Testis (tissue), 5 donors: Measurements from ENCODE around the gene CD59. TPM values are rescaled to one million over a fixed set of nuclear protein-coding genes. Genes with fewer than 3 reads are reported as not detected.

Experiments
- DNase-seq: peaks from one replicate; pipeline ENCODE4 v3.0.0-alpha.2; 2019
- H3K27ac ChIP-seq, 2 donors: fragments of 200-600 bp; sonication (generic); one replicate each; pipeline ENCODE4 v1.5.1; 2019
- H3K27me3 ChIP-seq: fragments of 200-600 bp; sonication (generic); one replicate; pipeline ENCODE4 v1.5.1; 2019
- H3K36me3 ChIP-seq: fragments of 200-600 bp; sonication (generic); one replicate; pipeline ENCODE4 v1.5.1; 2017; ENCODE audit warnings: low read depth; ENCODE audit errors: missing control alignments
- H3K4me1 ChIP-seq: fragments of 200-600 bp; sonication (generic); one replicate; pipeline ENCODE4 v1.5.1; 2019
- H3K4me3 ChIP-seq, 2 donors: fragments of 200-600 bp; sonication (generic); one replicate each; pipeline ENCODE4 v1.5.1; 2017 to 2019
- H3K9me3 ChIP-seq: fragments of 200-600 bp; sonication (generic); one replicate; pipeline ENCODE4 v1.5.1; 2017
- CTCF ChIP-seq, 3 experiments: fragments of 450-650 bp in 2 of 3; fragments of 200-600 bp in 1 of 3; sonication (generic) in 1 of 3; IDR thresholded peaks; one replicate each; pipeline ENCODE4 v1.5.1; 2016 to 2019; ENCODE audit warnings: antibody characterized with exemption in 3 of 3, mild to moderate bottlenecking in 2 of 3, moderate library complexity in 1 of 3
- POLR2A ChIP-seq: fragments of 450-650 bp; IDR thresholded peaks from one replicate; pipeline ENCODE4 v1.6.1; 2017; ENCODE audit warnings: antibody characterized with exemption, mild to moderate bottlenecking, moderate library complexity
- WGBS, 2 donors: methylation state at CpG; one replicate each; pipeline ENCODE4 v1.1.5; 2018; 5-methylcytosine and 5-hydroxymethylcytosine counted together
- intact Hi-C: fragments of 100-400 bp; cut with DNase I; formaldehyde crosslinking; loops from one replicate; pipeline ENCODE4 v1.15.1; 2023; ENCODE audit warnings: low total_unique reads
- long read RNA-seq, 2 donors: transcript quantifications; one replicate each; lab custom pipeline, GENCODE V29; 2026
- polyA plus RNA-seq: library from polyadenylated mRNA; stranded (reverse); fragments of 350-450 nt; fragmentation: Illumina TruSeq; extraction: RNeasy Lipid Tissue Mini Kit (QIAGEN cat#74804); gene quantifications from one replicate; pipeline ENCODE4 v1.2.3, GENCODE V29; 2014; ENCODE audit warnings: low read depth, low replicate concordance; ENCODE audit not compliant: insufficient read depth
- total RNA-seq, 2 donors: library from RNA; depleted of rRNA; stranded (reverse); fragments of >200 nt; gene quantifications; one replicate each; pipeline ENCODE4 v1.2.3, GENCODE V29; 2016

Gene CD59, protein sequence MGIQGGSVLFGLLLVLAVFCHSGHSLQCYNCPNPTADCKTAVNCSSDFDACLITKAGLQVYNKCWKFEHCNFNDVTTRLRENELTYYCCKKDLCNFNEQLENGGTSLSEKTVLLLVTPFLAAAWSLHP
- total RNA-seq: 100 to 1,000 TPM; 157 to 230 TPM
- 343 TPM for polyA plus RNA-seq
- long read RNA-seq, donor 1, full-length matches to known transcripts: 137 of 147 reads
- long read RNA-seq, donor 1, partial matches to known transcripts: 10 of 147 reads
- long read RNA-seq, donor 1, other reads (novel, unspliced or antisense): 0 of 147 reads
- long read RNA-seq, donor 2, full-length matches to known transcripts: 65 of 65 reads
- long read RNA-seq, donor 2, partial matches to known transcripts: 0 of 65 reads
- long read RNA-seq, donor 2, other reads (novel, unspliced or antisense): 0 of 65 reads

DNA sequence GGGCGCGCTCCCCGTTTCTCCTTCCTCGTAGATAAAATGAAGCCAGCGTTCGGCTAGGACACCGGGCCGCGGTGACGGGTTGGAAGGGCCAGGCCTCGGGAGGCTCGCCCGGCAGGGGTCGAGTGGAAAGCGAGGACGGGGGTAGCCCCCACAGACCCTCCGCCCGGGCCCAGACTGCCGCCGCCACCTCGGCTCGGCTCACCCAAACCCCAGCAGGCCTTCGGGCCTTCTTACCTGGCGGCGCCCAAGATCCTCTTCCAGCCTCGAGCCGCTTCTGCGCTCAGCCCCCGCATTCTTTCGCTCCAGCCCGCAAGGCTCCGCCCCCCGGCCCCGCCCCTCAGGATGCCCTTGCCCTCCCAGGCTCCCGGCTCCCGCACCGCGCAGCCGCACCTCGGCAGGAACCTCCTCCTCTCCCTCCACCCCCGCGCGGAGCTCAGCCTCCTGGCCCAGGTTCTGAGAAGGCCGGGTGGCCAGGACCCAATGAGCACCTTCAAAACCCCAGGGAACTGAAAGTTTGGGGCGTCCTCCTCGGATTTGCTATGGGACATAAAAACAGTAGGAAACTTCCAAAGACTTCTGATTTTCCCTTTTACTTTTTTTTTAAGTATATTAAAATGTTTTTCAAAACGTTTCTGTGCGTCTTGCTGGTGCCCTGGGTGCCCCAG, at the start of gene CD59:
Gene CD59 (minus strand): TSS at position 276 of the 665 bp plus-strand sequence. CDS start 13,978 bp downstream, outside the sequence.
- Histone ChIP-seq H3K36me3 (no peaks in the 10 kb centered on the region), H3K4me1 (peaks cover 17% of the 10 kb centered on the region), H3K27ac (peak within 1 kb of the TSS; percentile 83 to 96), H3K4me3 (peak within 1 kb of the TSS; percentile 90 to 95), H3K27me3 (no peaks in the 10 kb centered on the region), H3K9me3 (no peaks in the 10 kb centered on the region)
- TF ChIP-seq CTCF (IDR thresholded peaks at IDR 0.05) (no peak), POLR2A (peak; percentile 60)
- intact Hi-C loops: no loop called here
- DNase-seq: peak; percentile 97
- WGBS, 2 donors: 0 to 2% methylated on average over 8 to 39 of the region's 48 CpGs

GRCh38 chr11:33785609-33786008, 49.4 kb upstream of the CD59 start:
- H3K4me1 ChIP-seq: no peaks in the 10 kb centered on the region
- no peaks in the 10 kb centered on the region for H3K27me3 ChIP-seq
- no peak overlapping the region for H3K27ac ChIP-seq
- intact Hi-C loops: no loop called here
- no peaks in the 10 kb centered on the region for H3K36me3 ChIP-seq
- 84 to 91% methylated on average over 3 of the region's 3 CpGs for WGBS, 2 donors
- no peaks in the 10 kb centered on the region for H3K9me3 ChIP-seq
- TF ChIP-seq POLR2A (no peak), CTCF (IDR thresholded peaks at IDR 0.05) (no peak)
- no peak overlapping the region for H3K4me3 ChIP-seq
- no peak for DNase-seq

DNA sequence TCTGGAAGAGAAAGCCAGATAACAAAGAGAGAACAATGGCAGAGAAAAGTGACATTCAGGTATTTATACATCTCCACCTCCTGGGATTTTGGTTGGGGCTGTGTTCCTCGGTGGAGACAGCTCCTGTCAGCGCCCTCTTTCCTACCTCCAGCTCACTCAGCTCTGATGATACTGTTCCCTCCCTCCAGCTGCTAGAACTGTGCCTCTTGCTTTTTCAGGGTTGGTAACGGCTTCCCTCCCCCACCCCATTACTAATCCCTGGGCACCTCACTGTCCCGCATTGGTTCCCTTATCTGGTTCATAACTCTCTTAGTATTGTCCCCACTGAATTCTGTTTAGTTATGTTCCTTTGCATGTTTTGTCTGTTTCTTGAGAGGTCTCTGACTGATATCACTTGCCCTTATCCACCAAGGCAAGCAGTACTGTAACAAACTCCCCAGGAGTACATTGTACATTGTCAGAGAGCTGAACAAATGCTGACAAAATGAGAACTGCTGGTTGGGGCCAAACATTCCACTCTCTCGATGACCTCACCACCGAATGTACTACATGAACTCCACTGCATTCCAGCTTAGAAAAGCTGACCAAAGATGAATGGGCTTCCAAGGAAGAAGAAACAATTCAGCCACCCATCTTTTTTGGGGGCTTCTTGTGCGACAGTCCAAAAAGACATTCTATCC, 43.8 kb upstream of the CD59 start:
- no peak overlapping the region for H3K4me3 ChIP-seq
- no peaks in the 10 kb centered on the region for H3K36me3 ChIP-seq
- TF ChIP-seq CTCF (IDR thresholded peaks at IDR 0.05): no peak
- no peaks in the 10 kb centered on the region for H3K4me1 ChIP-seq
- no peaks in the 10 kb centered on the region for H3K27me3 ChIP-seq
- whole genome bisulfite sequencing, 2 donors: 66% methylated on average over 7 of the region's 7 CpGs
- intact Hi-C loops: no loop called here
- no peak overlapping the region for H3K27ac ChIP-seq
- DNase-seq: no peak
- no peaks in the 10 kb centered on the region for H3K9me3 ChIP-seq

DNA sequence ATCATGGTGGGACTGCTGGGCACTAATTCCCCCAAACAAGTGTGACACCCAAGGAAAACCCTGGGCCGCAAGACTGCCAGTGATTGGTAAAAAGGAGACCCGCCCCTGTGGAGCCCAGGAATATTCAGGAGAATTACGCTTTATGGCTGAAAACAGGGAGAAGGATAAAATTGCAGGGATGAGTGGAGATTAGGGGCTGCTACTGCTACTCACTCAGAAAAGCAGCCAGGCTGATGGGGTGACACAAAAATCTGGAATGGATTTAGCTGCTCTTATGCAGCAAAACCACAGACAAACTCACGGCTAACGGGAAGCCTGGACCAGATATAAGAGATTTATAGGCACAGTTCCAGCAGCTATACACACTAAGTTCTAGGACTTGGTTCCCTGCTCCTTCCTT, 42.5 kb upstream of the CD59 start:
- H3K4me1 ChIP-seq: no peaks in the 10 kb centered on the region
- no peak for DNase-seq
- no peaks in the 10 kb centered on the region for H3K36me3 ChIP-seq
- no peak overlapping the region for H3K27ac ChIP-seq
- H3K4me3 ChIP-seq: no peak overlapping the region
- no peaks in the 10 kb centered on the region for H3K9me3 ChIP-seq
- intact Hi-C loops: no loop called here
- H3K27me3 ChIP-seq: no peaks in the 10 kb centered on the region
- WGBS, 2 donors: 48 to 52% methylated on average over 5 of the region's 5 CpGs
- no peak for TF ChIP-seq CTCF (IDR thresholded peaks at IDR 0.05)
- TF ChIP-seq POLR2A: no peak
